H9 (cell line): ENCODE measurements around the gene SPPL3. TPM values are rescaled to one million over a fixed set of nuclear protein-coding genes. Genes with fewer than 3 reads are reported as not detected.

Experiments
- DNase-seq: peaks from one replicate; pipeline ENCODE4 v3.0.0-alpha.2; 2017
- H2AFZ ChIP-seq: one replicate; pipeline ENCODE4 v1.6.1; 2013; ENCODE audit warnings: mild to moderate bottlenecking, low read length, control low read depth, moderate library complexity
- H2AK5ac ChIP-seq: 2 replicates; pipeline ENCODE4 v1.6.1; 2013; ENCODE audit warnings: low read length, control low read depth, mixed read lengths; ENCODE audit not compliant: insufficient read length
- H2BK120ac ChIP-seq: one replicate; pipeline ENCODE4 v1.6.1; 2013; ENCODE audit warnings: low read depth, mild to moderate bottlenecking, low read length, control low read depth, inconsistent platforms; ENCODE audit not compliant: poor library complexity, severe bottlenecking
- H2BK12ac ChIP-seq: 2 replicates; pipeline ENCODE4 v1.6.1; 2013; ENCODE audit warnings: low read length, control low read depth, mixed read lengths, low read depth; ENCODE audit not compliant: insufficient read length
- H2BK15ac ChIP-seq: 2 replicates; pipeline ENCODE4 v1.6.1; 2013; ENCODE audit warnings: low read depth, low read length, control low read depth
- H2BK20ac ChIP-seq: one replicate; pipeline ENCODE4 v1.6.1; 2013; ENCODE audit warnings: low read depth, mild to moderate bottlenecking, low read length, control low read depth, inconsistent platforms; ENCODE audit not compliant: poor library complexity, severe bottlenecking
- H2BK5ac ChIP-seq: 2 replicates; pipeline ENCODE4 v1.6.1; 2013; ENCODE audit warnings: low read length, control low read depth, mixed read lengths; ENCODE audit not compliant: insufficient read length
- H3K14ac ChIP-seq: 2 replicates; pipeline ENCODE4 v1.6.1; 2013; ENCODE audit warnings: low read length, control low read depth; ENCODE audit not compliant: insufficient read depth
- H3K18ac ChIP-seq: 2 replicates; pipeline ENCODE4 v1.6.1; 2013; ENCODE audit warnings: low read depth, mild to moderate bottlenecking, mixed read lengths, low read length, control low read depth; ENCODE audit not compliant: insufficient read length
- H3K23ac ChIP-seq: 2 replicates; pipeline ENCODE4 v1.6.1; 2013; ENCODE audit warnings: low read length, control low read depth, mixed read lengths, low read depth; ENCODE audit not compliant: insufficient read length
- H3K23me2 ChIP-seq: 2 replicates; pipeline ENCODE4 v1.6.1; 2013; ENCODE audit warnings: low read depth, mild to moderate bottlenecking, mixed read lengths, low read length, control low read depth; ENCODE audit not compliant: insufficient read length, poor library complexity, severe bottlenecking
- H3K27ac ChIP-seq: 2 replicates; pipeline ENCODE4 v1.5.1; 2013; ENCODE audit warnings: low read length, control low read depth, mixed read lengths, low read depth; ENCODE audit not compliant: insufficient read length
- H3K27me3 ChIP-seq: 2 replicates; pipeline ENCODE4 v1.6.1; 2013; ENCODE audit warnings: low read length, control low read depth, inconsistent platforms; ENCODE audit not compliant: insufficient read depth
- H3K4ac ChIP-seq: 2 replicates; pipeline ENCODE4 v1.6.1; 2013; ENCODE audit warnings: low read depth, mild to moderate bottlenecking, control low read depth, inconsistent platforms, low read length, moderate library complexity
- H3K4me1 ChIP-seq: 2 replicates; pipeline ENCODE4 v1.6.1; 2013; ENCODE audit warnings: low read length, control low read depth, inconsistent platforms; ENCODE audit not compliant: insufficient read depth
- H3K4me2 ChIP-seq: 2 replicates; pipeline ENCODE4 v1.6.1; 2013; ENCODE audit warnings: low read length, control low read depth, mixed read lengths; ENCODE audit not compliant: insufficient read length, insufficient read depth
- H3K56ac ChIP-seq: 2 replicates; pipeline ENCODE4 v1.6.1; 2013; ENCODE audit warnings: low read depth, mild to moderate bottlenecking, mixed read lengths, low read length, control low read depth; ENCODE audit not compliant: insufficient read length
- H3K79me1 ChIP-seq: 2 replicates; pipeline ENCODE4 v1.6.1; 2013; ENCODE audit warnings: low read depth, mild to moderate bottlenecking, moderate library complexity, low read length, control low read depth, inconsistent platforms; ENCODE audit not compliant: insufficient read depth, poor library complexity, severe bottlenecking
- H3K79me2 ChIP-seq: 2 replicates; pipeline ENCODE4 v1.6.1; 2013; ENCODE audit warnings: low read length, control low read depth, inconsistent platforms; ENCODE audit not compliant: insufficient read depth
- H3K9ac ChIP-seq: 2 replicates; pipeline ENCODE4 v1.6.1; 2013; ENCODE audit warnings: low read length, control low read depth, mixed read lengths; ENCODE audit not compliant: insufficient read length; ENCODE audit errors: extremely low read depth
- H3K9me3 ChIP-seq: one replicate; pipeline ENCODE4 v1.6.1; 2013; ENCODE audit warnings: low read depth, low read length, inconsistent platforms; ENCODE audit not compliant: control insufficient read depth
- H3T11ph ChIP-seq: one replicate; pipeline ENCODE4 v1.6.1; 2013; ENCODE audit warnings: mild to moderate bottlenecking, low read length, control low read depth, inconsistent platforms
- H4K20me1 ChIP-seq: one replicate; pipeline ENCODE4 v1.6.1; 2013; ENCODE audit not compliant: control insufficient read depth, insufficient read length, insufficient read depth
- H4K5ac ChIP-seq: 2 replicates; pipeline ENCODE4 v1.6.1; 2013; ENCODE audit warnings: low read depth, mild to moderate bottlenecking, mixed read lengths, low read length, control low read depth; ENCODE audit not compliant: insufficient read length
- H4K8ac ChIP-seq: replicated peaks from 2 replicates; pipeline ENCODE4 v1.6.1; 2013; ENCODE audit warnings: low read length, control low read depth, mixed read lengths, low read depth; ENCODE audit not compliant: insufficient read length
- H4K91ac ChIP-seq: 2 replicates; pipeline ENCODE4 v1.6.1; 2013; ENCODE audit warnings: low read depth, mild to moderate bottlenecking, moderate library complexity, mixed read lengths, low read length, control low read depth; ENCODE audit not compliant: insufficient read length
- H3K27ac Mint-ChIP-seq, 3 experiments: 2 replicates in 2 of 3; 3 replicates in 1 of 3; pipeline ENCODE4 v1.8.0; 2020 to 2021; ENCODE audit warnings: mixed read lengths in 3 of 3, mild to moderate bottlenecking in 1 of 3, moderate library complexity in 1 of 3
- H3K27me3 Mint-ChIP-seq: 2 replicates; pipeline ENCODE4 v1.8.0; 2021; ENCODE audit warnings: low read depth, mild to moderate bottlenecking, moderate library complexity, mixed read lengths
- H3K36me3 Mint-ChIP-seq, 3 experiments: 2 replicates in 2 of 3; 3 replicates in 1 of 3; pipeline ENCODE4 v1.8.0; 2020 to 2021; ENCODE audit warnings: low read depth in 3 of 3, mixed read lengths in 3 of 3; ENCODE audit not compliant: insufficient read depth in 1 of 3
- H3K4me1 Mint-ChIP-seq, 2 experiments: 2 replicates each; pipeline ENCODE4 v1.8.0; 2020; ENCODE audit warnings: mixed read lengths in 2 of 2
- H3K4me3 Mint-ChIP-seq, 2 experiments: 2 replicates in 1 of 2; 3 replicates in 1 of 2; pipeline ENCODE4 v1.8.0; 2020 to 2021; ENCODE audit warnings: mild to moderate bottlenecking in 2 of 2, mixed read lengths in 2 of 2, moderate library complexity in 1 of 2
- H3K9me3 Mint-ChIP-seq, 2 experiments: 2 replicates in 1 of 2; 3 replicates in 1 of 2; pipeline ENCODE4 v1.8.0; 2020; ENCODE audit warnings: mild to moderate bottlenecking in 2 of 2, mixed read lengths in 2 of 2, moderate library complexity in 1 of 2
- CTCF ChIP-seq: fragments of 200-600 bp; sonication (generic); conservative IDR thresholded peaks from 3 replicates; pipeline ENCODE4 v1.8.0; 2021; ENCODE audit warnings: antibody characterized with exemption, mild to moderate bottlenecking
- WGBS: extraction: QIAGEN DNeasy Blood & Tissue Kit; methylation state at CpG from one replicate; pipeline ENCODE4 v1.1.7; 2013; ENCODE audit warnings: missing lambda C conversion rate, low lambda C conversion rate, mixed read lengths; ENCODE audit not compliant: insufficient read length; ENCODE audit errors: extremely low coverage; 5-methylcytosine and 5-hydroxymethylcytosine counted together
- total RNA-seq: library from RNA; stranded (reverse); gene quantifications from 2 replicates; pipeline ENCODE4 v1.2.1, GENCODE V29; 2021

Gene SPPL3
- total RNA-seq, 1 experiment from 2014 or later: 46.3 TPM

GRCh38 chr12:120916561-120916960 lies 12.4 kb upstream of the SPPL3 start:
- no peak for TF ChIP-seq CTCF
- no CpG with 5 or more reads among the region's 14 CpGs for WGBS
- no peak overlapping the region for H3K23ac ChIP-seq
- H2AK5ac ChIP-seq: no peak overlapping the region
- no peak overlapping the region for H2BK20ac ChIP-seq
- H4K20me1 ChIP-seq: no peaks in the 10 kb centered on the region
- no peak overlapping the region for H4K5ac ChIP-seq
- H3K4me1 Mint-ChIP-seq: no peaks in the 10 kb centered on the region
- H3K23me2 ChIP-seq: no peaks in the 10 kb centered on the region
- H3K79me2 ChIP-seq: no peaks in the 10 kb centered on the region
- no peak overlapping the region for H2AFZ ChIP-seq
- no peak overlapping the region for H3T11ph ChIP-seq
- no peaks in the 10 kb centered on the region for H3K27me3 ChIP-seq
- H3K4me3 Mint-ChIP-seq: no peak overlapping the region
- no peak for DNase-seq
- no peak overlapping the region for H3K4me2 ChIP-seq
- no peak overlapping the region for H2BK5ac ChIP-seq
- no peak overlapping the region for H3K9ac ChIP-seq
- H2BK15ac ChIP-seq: no peak overlapping the region
- no peaks in the 10 kb centered on the region for H3K79me1 ChIP-seq
- no peaks in the 10 kb centered on the region for H3K9me3 ChIP-seq
- H3K56ac ChIP-seq: no peak overlapping the region
- H3K27ac ChIP-seq: no peak overlapping the region
- H3K27me3 Mint-ChIP-seq: no peaks in the 10 kb centered on the region
- no peak overlapping the region for H3K18ac ChIP-seq
- no peak overlapping the region for H3K14ac ChIP-seq
- H2BK120ac ChIP-seq: no peak overlapping the region
- no peaks in the 10 kb centered on the region for H3K36me3 Mint-ChIP-seq
- H2BK12ac ChIP-seq: no peak overlapping the region
- no peak overlapping the region for H3K4ac ChIP-seq
- peaks cover 0 to 10% of the 10 kb centered on the region in 2 experiments; a peak in 2 of 5 replicates for H3K9me3 Mint-ChIP-seq
- H4K91ac ChIP-seq: no peak overlapping the region
- H4K8ac ChIP-seq: no peak overlapping the region
- H3K4me1 ChIP-seq: no peaks in the 10 kb centered on the region
- H3K27ac Mint-ChIP-seq: no peak overlapping the region
